Endodermal cell (in vitro differentiated cells): ENCODE results near the gene TOR1A. TPM values are rescaled to one million over a fixed set of nuclear protein-coding genes. Genes with fewer than 3 reads are reported as not detected.
A peak's percentile ranks its signal among the peaks of the same experiment; 100 is the strongest.

Source experiments
- DNase-seq: peaks from one replicate; pipeline ENCODE4 v3.0.0-alpha.2; 2017
- H3K27ac ChIP-seq: 2 replicates; pipeline ENCODE4 v1.5.1; 2013; ENCODE audit warnings: mild to moderate bottlenecking, low read depth, low read length, moderate library complexity
- H3K27me3 ChIP-seq: 2 replicates; pipeline ENCODE4 v1.6.1; 2013; ENCODE audit warnings: mild to moderate bottlenecking, low read length, moderate library complexity; ENCODE audit not compliant: insufficient read depth, control insufficient read depth, poor library complexity, severe bottlenecking
- H3K36me3 ChIP-seq: 2 replicates; pipeline ENCODE4 v1.7.0; 2013; ENCODE audit warnings: mild to moderate bottlenecking, low read length, moderate library complexity; ENCODE audit not compliant: control insufficient read depth, insufficient read depth
- H3K4me1 ChIP-seq: one replicate; pipeline ENCODE4 v1.7.0; 2013; ENCODE audit warnings: low read length; ENCODE audit not compliant: control insufficient read depth, insufficient read depth
- H3K4me3 ChIP-seq: 2 replicates; pipeline ENCODE4 v1.5.1; 2013; ENCODE audit warnings: mild to moderate bottlenecking, low read length, moderate library complexity
- H3K9ac ChIP-seq: 2 replicates; pipeline ENCODE4 v1.6.1; 2013; ENCODE audit warnings: mild to moderate bottlenecking, low read length, moderate library complexity; ENCODE audit not compliant: poor library complexity, severe bottlenecking; ENCODE audit errors: extremely low read depth
- H3K9me3 ChIP-seq: 2 replicates; pipeline ENCODE4 v1.6.1; 2013; ENCODE audit warnings: mild to moderate bottlenecking, low read length, moderate library complexity; ENCODE audit not compliant: control insufficient read depth
- H3K27ac Mint-ChIP-seq: 2 replicates; pipeline ENCODE4 v1.8.0; 2020; ENCODE audit warnings: mixed read lengths
- H3K27me3 Mint-ChIP-seq: 2 replicates; pipeline ENCODE4 v1.8.0; 2021; ENCODE audit warnings: mild to moderate bottlenecking, mixed read lengths; ENCODE audit not compliant: insufficient read depth
- H3K36me3 Mint-ChIP-seq: 2 replicates; pipeline ENCODE4 v1.8.0; 2020; ENCODE audit warnings: low read depth, mixed read lengths
- H3K4me1 Mint-ChIP-seq: 2 replicates; pipeline ENCODE4 v1.8.0; 2020; ENCODE audit warnings: mixed read lengths
- H3K4me3 Mint-ChIP-seq: 2 replicates; pipeline ENCODE4 v1.8.0; 2020; ENCODE audit warnings: mild to moderate bottlenecking, moderate library complexity, mixed read lengths
- H3K9me3 Mint-ChIP-seq: 2 replicates; pipeline ENCODE4 v1.8.0; 2020; ENCODE audit warnings: mild to moderate bottlenecking, mixed read lengths
- CTCF ChIP-seq: fragments of 200-600 bp; sonication (generic); conservative IDR thresholded peaks from 2 replicates; pipeline ENCODE4 v1.5.0; 2021; ENCODE audit warnings: antibody characterized with exemption, mild to moderate bottlenecking
- WGBS, 2 experiments: methylation state at CpG; one replicate each; pipeline versions ENCODE4 v1.1.5 to v1.1.7; 2013; ENCODE audit warnings: missing lambda C conversion rate in 2 of 2, mixed read lengths in 1 of 2; ENCODE audit not compliant: insufficient coverage in 1 of 2, insufficient read length in 1 of 2; 5-methylcytosine and 5-hydroxymethylcytosine counted together
- total RNA-seq, 2 donors: library from RNA; stranded (reverse); fragmentation: NEBNext Ultra II Directional in 1 of 2; extraction: Animal tissue kit (Norgen Biotek cat#: 25700) in 1 of 2; gene quantifications; 2 replicates in 1 of 2; 3 replicates in 1 of 2; pipeline ENCODE4 v1.2.1, GENCODE V29; 2021

Gene TOR1A
- total RNA-seq, 2 donors from 2014 or later: 48.4 to 49.9 TPM

- no peak for DNase-seq
- no peak overlapping the region for H3K4me3 ChIP-seq
Observed at GRCh38 chr9:129863059-129863690, 39.2 kb upstream of the TOR1A start.

GRCh38 chr9:129861447-129861827 is 37.5 kb upstream of the TOR1A start:
- no peak overlapping the region for H3K9ac ChIP-seq
- Mint-ChIP-seq H3K9me3 (no peaks in the 10 kb centered on the region), H3K4me1 (no peaks in the 10 kb centered on the region), H3K36me3 (peaks cover 42% of the 10 kb centered on the region), H3K4me3 (no peak overlapping the region), H3K27ac (peak overlapping the region; percentile 46), H3K27me3 (no peaks in the 10 kb centered on the region)
- H3K36me3 ChIP-seq: peaks cover 17% of the 10 kb centered on the region
- no peak overlapping the region for H3K4me3 ChIP-seq
- no peaks in the 10 kb centered on the region for H3K4me1 ChIP-seq
- H3K27me3 ChIP-seq: no peaks in the 10 kb centered on the region
- no peak overlapping the region for H3K27ac ChIP-seq
- H3K9me3 ChIP-seq: no peaks in the 10 kb centered on the region
- WGBS, 2 experiments: 84 to 87% methylated on average over 10 to 12 of the region's 12 CpGs
- no peak for DNase-seq
- TF ChIP-seq CTCF: no peak

More at GRCh38 chr9:129863059-129863690, 39.2 kb upstream of the TOR1A start:
- H3K9me3 Mint-ChIP-seq: no peaks in the 10 kb centered on the region
- no peak for TF ChIP-seq CTCF
- H3K36me3 Mint-ChIP-seq: peaks cover 37% of the 10 kb centered on the region
- no peaks in the 10 kb centered on the region for H3K9me3 ChIP-seq
- H3K4me1 Mint-ChIP-seq: no peaks in the 10 kb centered on the region
- H3K27me3 Mint-ChIP-seq: no peaks in the 10 kb centered on the region
- no peak overlapping the region for H3K4me3 Mint-ChIP-seq
- H3K36me3 ChIP-seq: peaks cover 17% of the 10 kb centered on the region
- no peak overlapping the region for H3K27ac ChIP-seq
- no peak overlapping the region for H3K9ac ChIP-seq
- no peaks in the 10 kb centered on the region for H3K4me1 ChIP-seq
- WGBS, 2 experiments: 85 to 91% methylated on average over 13 to 14 of the region's 14 CpGs
- no peaks in the 10 kb centered on the region for H3K27me3 ChIP-seq
- no peak overlapping the region for H3K27ac Mint-ChIP-seq

- Mint-ChIP-seq H3K4me1 (no peaks in the 10 kb centered on the region), H3K36me3 (peaks cover 40% of the 10 kb centered on the region), H3K27ac (peak overlapping the region; percentile 46), H3K9me3 (no peaks in the 10 kb centered on the region), H3K4me3 (no peak overlapping the region), H3K27me3 (no peaks in the 10 kb centered on the region)
- no peaks in the 10 kb centered on the region for H3K9me3 ChIP-seq
- H3K9ac ChIP-seq: no peak overlapping the region
- no peaks in the 10 kb centered on the region for H3K27me3 ChIP-seq
- DNase-seq: no peak
- WGBS, 2 experiments: 74 to 76% methylated on average over 8 to 11 of the region's 11 CpGs
- no peak for TF ChIP-seq CTCF
- H3K4me3 ChIP-seq: no peak overlapping the region
- H3K4me1 ChIP-seq: no peaks in the 10 kb centered on the region
- H3K27ac ChIP-seq: no peak overlapping the region
- H3K36me3 ChIP-seq: peaks cover 17% of the 10 kb centered on the region
Observed at GRCh38 chr9:129860653-129861446, 36.9 kb upstream of the TOR1A start.
